IMR-90 (cell line): Measurements from ENCODE around the gene EPHB6. TPM values are rescaled to one million over a fixed set of nuclear protein-coding genes. Genes with fewer than 3 reads are reported as not detected.

ENCODE experiments used
- ATAC-seq: fragments of 200-7000 bp; cut with Tn5 transposase; 2 replicates; pipeline ENCODE4 v1.9.1; 2020; ENCODE audit warnings: low read depth, mild to moderate bottlenecking, moderate library complexity
- BruUV-seq: library from RNA; stranded (reverse); fragments of 400-500 nt; replicated peaks from 2 replicates; lab custom pipeline; 2021; lab: Mats Ljungman, UMichigan
- CTCF ChIA-PET: fragments of 300-600 bp; formaldehyde crosslinking; extraction: SDS; loops from one replicate; lab custom pipeline; 2021; ENCODE audit warnings: antibody characterized with exemption; lab: Yijun Ruan, JAX
- POLR2A ChIA-PET: fragments of 300-600 bp; sonication (Branson Sonifier 250); formaldehyde crosslinking; loops from one replicate; lab custom pipeline; 2022; ENCODE audit warnings: antibody characterized with exemption; ENCODE audit not compliant: unreplicated experiment; lab: Charles Lee
- DNase-seq: peaks from one replicate; pipeline ENCODE4 v3.0.0; 2013
- H2AFZ ChIP-seq: replicated peaks from 2 replicates; pipeline ENCODE3; 2013; ENCODE audit warnings: low read length, mild to moderate bottlenecking; ENCODE audit not compliant: poor library complexity
- H2AK5ac ChIP-seq: 2 replicates; pipeline ENCODE4 v1.6.1; 2013; ENCODE audit warnings: low read depth, low read length, inconsistent platforms
- H2AK9ac ChIP-seq: replicated peaks from 2 replicates; pipeline ENCODE3; 2013; ENCODE audit warnings: mild to moderate bottlenecking, low read depth, low read length, moderate library complexity; ENCODE audit not compliant: poor library complexity
- H2BK120ac ChIP-seq: 2 replicates; pipeline ENCODE4 v1.6.1; 2013; ENCODE audit warnings: low read depth, low read length, inconsistent platforms
- H2BK15ac ChIP-seq: 3 replicates; pipeline ENCODE4 v1.6.1; 2013; ENCODE audit warnings: low read depth, low read length, inconsistent platforms
- H2BK20ac ChIP-seq: 2 replicates; pipeline ENCODE4 v1.6.1; 2013; ENCODE audit warnings: low read depth, mild to moderate bottlenecking, inconsistent platforms, low read length, moderate library complexity
- H2BK5ac ChIP-seq: 2 replicates; pipeline ENCODE4 v1.6.1; 2013; ENCODE audit warnings: mild to moderate bottlenecking, low read depth, low read length, inconsistent platforms; ENCODE audit not compliant: poor library complexity, severe bottlenecking
- H3K14ac ChIP-seq: replicated peaks from 2 replicates; pipeline ENCODE4 v1.6.1; 2013; ENCODE audit warnings: low read depth, low read length, inconsistent platforms
- H3K18ac ChIP-seq: 2 replicates; pipeline ENCODE4 v1.6.1; 2013; ENCODE audit warnings: low read depth, low read length, control low read depth
- H3K23ac ChIP-seq: 2 replicates; pipeline ENCODE4 v1.6.1; 2013; ENCODE audit warnings: low read depth, low read length, inconsistent platforms
- H3K27ac ChIP-seq: 2 replicates; pipeline ENCODE4 v1.5.1; 2013; ENCODE audit warnings: mild to moderate bottlenecking, control low read depth, low read length; ENCODE audit not compliant: insufficient read depth
- H3K27me3 ChIP-seq: 2 replicates; pipeline ENCODE4 v1.6.1; 2013; ENCODE audit warnings: low read length; ENCODE audit not compliant: control insufficient read depth, insufficient read depth
- H3K36me3 ChIP-seq: 2 replicates; pipeline ENCODE4 v1.6.1; 2013; ENCODE audit warnings: low read length, mixed read lengths; ENCODE audit not compliant: control insufficient read depth, insufficient read depth
- H3K4ac ChIP-seq: 2 replicates; pipeline ENCODE4 v1.6.1; 2013; ENCODE audit warnings: low read depth, low read length, inconsistent platforms
- H3K4me1 ChIP-seq: 2 replicates; pipeline ENCODE4 v1.6.1; 2013; ENCODE audit warnings: low read length, mixed read lengths; ENCODE audit not compliant: control insufficient read depth, insufficient read depth
- H3K4me2 ChIP-seq: 2 replicates; pipeline ENCODE4 v1.6.1; 2013; ENCODE audit warnings: low read depth, mild to moderate bottlenecking, control low read depth, low read length, moderate library complexity
- H3K4me3 ChIP-seq: 2 replicates; pipeline ENCODE4 v1.5.1; 2013; ENCODE audit warnings: low read depth, mild to moderate bottlenecking, control low read depth, low read length, moderate library complexity; ENCODE audit not compliant: insufficient read depth
- H3K56ac ChIP-seq: 2 replicates; pipeline ENCODE4 v1.6.1; 2013; ENCODE audit warnings: low read length, inconsistent platforms; ENCODE audit not compliant: insufficient read depth; ENCODE audit errors: extremely low read depth
- H3K79me1 ChIP-seq, 2 experiments: 2 replicates each; pipeline ENCODE4 v1.6.1; 2013; ENCODE audit warnings: low read length in 2 of 2, inconsistent platforms in 1 of 2, low read depth in 1 of 2
- H3K9ac ChIP-seq: 2 replicates; pipeline ENCODE4 v1.6.1; 2013; ENCODE audit warnings: low read depth, low read length, control low read depth
- H3K9me1 ChIP-seq: 2 replicates; pipeline ENCODE4 v1.6.1; 2013; ENCODE audit warnings: low read length, inconsistent platforms; ENCODE audit not compliant: insufficient read depth
- H3K9me3 ChIP-seq: 2 replicates; pipeline ENCODE4 v1.6.1; 2013; ENCODE audit warnings: low read length; ENCODE audit not compliant: control insufficient read depth, insufficient read depth
- H4K20me1 ChIP-seq: 2 replicates; pipeline ENCODE4 v1.6.1; 2013; ENCODE audit warnings: low read length, inconsistent platforms; ENCODE audit not compliant: insufficient read depth
- H4K5ac ChIP-seq: 2 replicates; pipeline ENCODE4 v1.6.1; 2013; ENCODE audit warnings: mild to moderate bottlenecking, low read depth, low read length, control low read depth
- H4K8ac ChIP-seq, 2 experiments: 2 replicates each; pipeline ENCODE4 v1.6.1; 2013; ENCODE audit warnings: low read depth in 2 of 2, low read length in 2 of 2, control low read depth in 1 of 2, inconsistent platforms in 1 of 2
- H4K91ac ChIP-seq: 2 replicates; pipeline ENCODE4 v1.6.1; 2013; ENCODE audit warnings: low read depth, low read length, inconsistent platforms; ENCODE audit not compliant: insufficient read depth
- CEBPB ChIP-seq: IDR thresholded peaks from 2 replicates; pipeline ENCODE4 v1.6.1; 2012; ENCODE audit warnings: low read depth, low read length, improper control_type of control experiment
- CHD1 ChIP-seq: IDR thresholded peaks from 2 replicates; pipeline ENCODE4 v1.6.1; 2012; ENCODE audit warnings: low read depth, low read length, improper control_type of control experiment
- ELK1 ChIP-seq: fragments of 150-350 bp; IDR thresholded peaks from 2 replicates; pipeline ENCODE4 v1.6.1; 2016; ENCODE audit warnings: low read depth, mild to moderate bottlenecking, low read length, moderate library complexity, borderline replicate concordance
- MXI1 ChIP-seq: IDR thresholded peaks from 2 replicates; pipeline ENCODE4 v1.6.1; 2012; ENCODE audit warnings: low read depth, mild to moderate bottlenecking, low read length, moderate library complexity, borderline replicate concordance
- NFE2L2 ChIP-seq: fragments of 150-350 bp; IDR thresholded peaks from 2 replicates; pipeline ENCODE4 v1.6.1; 2016; ENCODE audit warnings: low read depth, mild to moderate bottlenecking, low read length
- POLR2A ChIP-seq: IDR thresholded peaks from 2 replicates; pipeline ENCODE4 v1.6.1; 2012; ENCODE audit warnings: mild to moderate bottlenecking, low read depth, low read length
- RAD21 ChIP-seq: IDR thresholded peaks from 2 replicates; pipeline ENCODE4 v1.6.1; 2012; ENCODE audit warnings: low read length, improper control_type of control experiment
- USF2 ChIP-seq: fragments of 150-350 bp; IDR thresholded peaks from 2 replicates; pipeline ENCODE4 v1.6.1; 2017; ENCODE audit warnings: mild to moderate bottlenecking, antibody characterized with exemption, low read length, low read depth
- whole genome bisulfite sequencing, 2 experiments: methylation state at CpG; one replicate each; pipeline versions ENCODE4 v1.1.5 to v1.1.7; 2013; ENCODE audit warnings: missing lambda C conversion rate in 2 of 2; ENCODE audit not compliant: insufficient read length in 1 of 2; ENCODE audit errors: extremely low coverage in 2 of 2; 5-methylcytosine and 5-hydroxymethylcytosine counted together
- dilution Hi-C: fragments of 300-500 bp; cut with HindIII; formaldehyde crosslinking; loops from one replicate; pipeline ENCODE4 v1.14.3; 2018; ENCODE audit warnings: low sequenced_read_pairs; ENCODE audit not compliant: unreplicated experiment
- in situ Hi-C: fragments of 300-500 bp; cut with MboI; formaldehyde crosslinking; loops from 3 replicates; pipeline ENCODE4 v1.14.3; 2019; ENCODE audit warnings: low sequenced_read_pairs, inconsistent platforms, mixed read lengths
- intact Hi-C: fragments of 100-400 bp; cut with micrococcal nuclease; formaldehyde crosslinking; loops from 2 replicates; pipeline ENCODE4 v1.10.0; 2022
- polyA plus RNA-seq, 3 experiments: library from polyadenylated mRNA; depleted of rRNA; stranded (reverse); fragments of >200 nt; gene quantifications; 2 replicates each; pipeline ENCODE4 v1.2.3, GENCODE V29; 2012; ENCODE audit warnings: low replicate concordance in 1 of 3
- total RNA-seq: library from RNA; depleted of rRNA; stranded (reverse); fragments of >200 nt; gene quantifications from 2 replicates; pipeline ENCODE4 v1.2.3, GENCODE V29; 2012

The EPHB6 gene
- total and polyA plus RNA-seq, 2 of the 4 experiments (the other 2 are of a cell fraction): under 0.01 to 0.60 TPM

GRCh38 chr7:142863891-142864685 lies 9.2 kb downstream of the EPHB6 start:
- H3K9ac ChIP-seq: no peak overlapping the region
- H2BK120ac ChIP-seq: no peak overlapping the region
- H3K14ac ChIP-seq: no peak overlapping the region
- no peak overlapping the region for H2AK5ac ChIP-seq
- no peak overlapping the region for H2AFZ ChIP-seq
- no peak overlapping the region for H3K4me3 ChIP-seq
- intact Hi-C loops: no loop called here
- DNase-seq (no peak), ATAC-seq (no peak)
- H4K5ac ChIP-seq: no peak overlapping the region
- H4K8ac ChIP-seq: no peak overlapping the region
- in situ Hi-C loops: no loop called here
- no peaks in the 10 kb centered on the region for H3K9me1 ChIP-seq
- no peak overlapping the region for H2BK15ac ChIP-seq
- H4K20me1 ChIP-seq: no peaks in the 10 kb centered on the region
- H3K79me1 ChIP-seq: no peaks in the 10 kb centered on the region
- no peak overlapping the region for H3K18ac ChIP-seq
- no TSS peak for BruUV-seq
- no peak overlapping the region for H2AK9ac ChIP-seq
- H3K36me3 ChIP-seq: no peaks in the 10 kb centered on the region
- no peaks in the 10 kb centered on the region for H3K4me1 ChIP-seq
- no peak overlapping the region for H3K27ac ChIP-seq
- POLR2A ChIA-PET: no interaction called here
- no peak overlapping the region for H3K23ac ChIP-seq
- H4K91ac ChIP-seq: no peak overlapping the region
- no peaks in the 10 kb centered on the region for H3K9me3 ChIP-seq
- H2BK20ac ChIP-seq: no peak overlapping the region
- H3K4ac ChIP-seq: no peak overlapping the region
- CTCF ChIA-PET: no interaction called here
- dilution Hi-C loops: no loop called here
- no peak overlapping the region for H2BK5ac ChIP-seq
- no peak overlapping the region for H3K4me2 ChIP-seq
- H3K27me3 ChIP-seq: peaks cover under 1% of the 10 kb centered on the region; the same call in 1 of the 2 replicates
- TF ChIP-seq NFE2L2 (no peak), CHD1 (no peak), CEBPB (no peak), MXI1 (no peak), POLR2A (no peak), USF2 (no peak), RAD21 (no peak), ELK1 (no peak)
- no peak overlapping the region for H3K56ac ChIP-seq
- WGBS, 2 experiments: 77% methylated on average over 6 of the region's 37 CpGs; no CpG with 5 or more reads in 1 of the 2 experiments
